Measurements from ENCODE around the gene ZSCAN20.

GRCh38 chr1:33460947-33461629 is 11.4 kb upstream of the ZSCAN20 start:
- TF ChIP-seq CTCF (conservative IDR thresholded peaks at IDR 0.05) (no peak), ZFX (IDR thresholded peaks at IDR 0.05) (no peak)
